K562 (cell line): ENCODE data around the gene UBE2E3.

ENCODE experiments used
- ATF7 ChIP-seq: fragments of 450-650 bp; IDR thresholded peaks from 2 replicates; pipeline ENCODE4 v1.7.1; 2014; ENCODE audit warnings: mild to moderate bottlenecking, moderate library complexity
- NONO ChIP-seq, 2 experiments: fragments of 200-400 bp in 1 of 2; fragments of 450-650 bp in 1 of 2; formaldehyde crosslinking in 1 of 2; IDR thresholded peaks; 2 replicates each; pipeline ENCODE4 v1.6.1; 2017; ENCODE audit warnings: low read depth in 2 of 2, mild to moderate bottlenecking in 2 of 2, moderate library complexity in 2 of 2, low read length in 1 of 2
- POLR2A ChIP-seq: fragments of 450-650 bp; conservative IDR thresholded peaks from 2 replicates; pipeline ENCODE4 v1.6.1; 2016
- RFX1 ChIP-seq: fragments of 450-650 bp; IDR thresholded peaks from 2 replicates; pipeline ENCODE4 v1.6.1; 2016; ENCODE audit warnings: mild to moderate bottlenecking, moderate library complexity
- ZNF253 ChIP-seq: fragments of 250-450 bp; sonication (Bioruptor Pico); conservative IDR thresholded peaks from 2 replicates; pipeline ENCODE4 v1.6.1; 2021; ENCODE audit warnings: mild to moderate bottlenecking
- TF ChIP-seq, protein P1 (sequence below), 2 experiments: fragments of 450-650 bp; formaldehyde crosslinking in 1 of 2; IDR thresholded peaks; 2 replicates each; pipeline versions ENCODE4 v1.4.0 to v1.6.1; 2014 to 2020; ENCODE audit warnings: mild to moderate bottlenecking in 2 of 2, borderline replicate concordance in 1 of 2, low read depth in 1 of 2
- TF ChIP-seq, protein P2 (sequence below), 3 experiments: IDR thresholded peaks in 2 of 3; conservative IDR thresholded peaks in 1 of 3; 2 replicates each; pipeline ENCODE4 v1.5.1; 2011 to 2012; ENCODE audit warnings: low read length in 3 of 3, mild to moderate bottlenecking in 3 of 3, control low read depth in 2 of 3, improper control_type of control experiment in 1 of 3, inconsistent platforms in 1 of 3, low read depth in 1 of 3, mixed read lengths in 1 of 3, moderate library complexity in 1 of 3; ENCODE audit not compliant: insufficient read depth in 2 of 3

DNA sequence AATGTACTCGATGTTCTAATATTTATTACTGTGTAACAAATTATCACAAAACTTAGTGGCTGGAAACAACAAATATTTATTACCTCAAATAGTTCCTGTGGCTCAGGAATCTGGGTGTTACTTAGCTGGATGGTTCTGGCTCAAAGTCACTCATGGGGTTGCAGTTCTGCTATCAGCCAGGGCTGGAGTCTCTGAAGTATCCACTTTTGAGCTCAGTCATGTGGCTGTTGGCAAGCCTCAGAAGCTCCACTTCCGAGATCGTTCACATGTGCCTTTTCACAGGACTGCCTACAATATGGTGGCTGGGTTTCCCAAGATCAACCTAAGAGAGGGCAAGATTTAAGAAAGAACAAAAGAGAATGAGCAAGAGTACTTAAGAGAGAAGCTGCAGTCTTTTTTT is 19.4 kb upstream of the UBE2E3 start:
- TF ChIP-seq, protein P1, sequence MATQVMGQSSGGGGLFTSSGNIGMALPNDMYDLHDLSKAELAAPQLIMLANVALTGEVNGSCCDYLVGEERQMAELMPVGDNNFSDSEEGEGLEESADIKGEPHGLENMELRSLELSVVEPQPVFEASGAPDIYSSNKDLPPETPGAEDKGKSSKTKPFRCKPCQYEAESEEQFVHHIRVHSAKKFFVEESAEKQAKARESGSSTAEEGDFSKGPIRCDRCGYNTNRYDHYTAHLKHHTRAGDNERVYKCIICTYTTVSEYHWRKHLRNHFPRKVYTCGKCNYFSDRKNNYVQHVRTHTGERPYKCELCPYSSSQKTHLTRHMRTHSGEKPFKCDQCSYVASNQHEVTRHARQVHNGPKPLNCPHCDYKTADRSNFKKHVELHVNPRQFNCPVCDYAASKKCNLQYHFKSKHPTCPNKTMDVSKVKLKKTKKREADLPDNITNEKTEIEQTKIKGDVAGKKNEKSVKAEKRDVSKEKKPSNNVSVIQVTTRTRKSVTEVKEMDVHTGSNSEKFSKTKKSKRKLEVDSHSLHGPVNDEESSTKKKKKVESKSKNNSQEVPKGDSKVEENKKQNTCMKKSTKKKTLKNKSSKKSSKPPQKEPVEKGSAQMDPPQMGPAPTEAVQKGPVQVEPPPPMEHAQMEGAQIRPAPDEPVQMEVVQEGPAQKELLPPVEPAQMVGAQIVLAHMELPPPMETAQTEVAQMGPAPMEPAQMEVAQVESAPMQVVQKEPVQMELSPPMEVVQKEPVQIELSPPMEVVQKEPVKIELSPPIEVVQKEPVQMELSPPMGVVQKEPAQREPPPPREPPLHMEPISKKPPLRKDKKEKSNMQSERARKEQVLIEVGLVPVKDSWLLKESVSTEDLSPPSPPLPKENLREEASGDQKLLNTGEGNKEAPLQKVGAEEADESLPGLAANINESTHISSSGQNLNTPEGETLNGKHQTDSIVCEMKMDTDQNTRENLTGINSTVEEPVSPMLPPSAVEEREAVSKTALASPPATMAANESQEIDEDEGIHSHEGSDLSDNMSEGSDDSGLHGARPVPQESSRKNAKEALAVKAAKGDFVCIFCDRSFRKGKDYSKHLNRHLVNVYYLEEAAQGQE (IDR thresholded peaks at IDR 0.05; ENCODE audit: borderline replicate concordance): no peak
- TF ChIP-seq, protein P1 (CRISPR knock-in tag; IDR thresholded peaks at IDR 0.05; ENCODE audit: low read depth): no peak
- TF ChIP-seq, protein P2, sequence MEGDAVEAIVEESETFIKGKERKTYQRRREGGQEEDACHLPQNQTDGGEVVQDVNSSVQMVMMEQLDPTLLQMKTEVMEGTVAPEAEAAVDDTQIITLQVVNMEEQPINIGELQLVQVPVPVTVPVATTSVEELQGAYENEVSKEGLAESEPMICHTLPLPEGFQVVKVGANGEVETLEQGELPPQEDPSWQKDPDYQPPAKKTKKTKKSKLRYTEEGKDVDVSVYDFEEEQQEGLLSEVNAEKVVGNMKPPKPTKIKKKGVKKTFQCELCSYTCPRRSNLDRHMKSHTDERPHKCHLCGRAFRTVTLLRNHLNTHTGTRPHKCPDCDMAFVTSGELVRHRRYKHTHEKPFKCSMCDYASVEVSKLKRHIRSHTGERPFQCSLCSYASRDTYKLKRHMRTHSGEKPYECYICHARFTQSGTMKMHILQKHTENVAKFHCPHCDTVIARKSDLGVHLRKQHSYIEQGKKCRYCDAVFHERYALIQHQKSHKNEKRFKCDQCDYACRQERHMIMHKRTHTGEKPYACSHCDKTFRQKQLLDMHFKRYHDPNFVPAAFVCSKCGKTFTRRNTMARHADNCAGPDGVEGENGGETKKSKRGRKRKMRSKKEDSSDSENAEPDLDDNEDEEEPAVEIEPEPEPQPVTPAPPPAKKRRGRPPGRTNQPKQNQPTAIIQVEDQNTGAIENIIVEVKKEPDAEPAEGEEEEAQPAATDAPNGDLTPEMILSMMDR (IDR thresholded peaks at IDR 0.05 in 2 of 3, conservative IDR thresholded peaks at IDR 0.05 in 1 of 3; ENCODE audit: insufficient read depth in 2 of 3, low read depth in 1 of 3, low read length in 3 of 3): no peak
- TF ChIP-seq NONO (IDR thresholded peaks at IDR 0.05; ENCODE audit: low read depth in 2 of 2, low read length in 1 of 2): no peak
- no peak for TF ChIP-seq ATF7
- TF ChIP-seq ZNF253: no peak
- TF ChIP-seq RFX1: no peak
- no peak for TF ChIP-seq POLR2A
